Gastroesophageal sphincter (tissue), 4 donors: ENCODE data around the gene RCVRN. TPM values are rescaled to one million over a fixed set of nuclear protein-coding genes. Genes with fewer than 3 reads are reported as not detected.

ENCODE experiments used
- ATAC-seq: fragments of 150-250 bp; one replicate; pipeline ENCODE4 v1.9.1; 2016; ENCODE audit warnings: mild to moderate bottlenecking, moderate library complexity
- H3K27ac ChIP-seq, 4 donors: fragments of 200-600 bp; sonication (generic) in 3 of 4; 1 replicate in 3 of 4; 2 replicates in 1 of 4; pipeline ENCODE4 v1.5.1; 2016 to 2019
- H3K27me3 ChIP-seq: fragments of 200-600 bp; sonication (generic); one replicate; pipeline ENCODE4 v1.5.1; 2019
- H3K36me3 ChIP-seq, 2 donors: fragments of 200-600 bp; sonication (generic); one replicate each; pipeline ENCODE4 v1.5.1; 2019; ENCODE audit warnings: control low read depth in 1 of 2
- H3K4me1 ChIP-seq, 3 donors: fragments of 200-600 bp; sonication (generic); 1 replicate in 2 of 3; 2 replicates in 1 of 3; pipeline ENCODE4 v1.5.1; 2016 to 2019; ENCODE audit warnings: control low read depth in 2 of 3
- H3K4me3 ChIP-seq, 2 donors: fragments of 200-600 bp; sonication (generic); one replicate each; pipeline ENCODE4 v1.5.1; 2019; ENCODE audit warnings: mild to moderate bottlenecking in 1 of 2, moderate library complexity in 1 of 2
- H3K9me3 ChIP-seq, 3 donors: fragments of 200-600 bp; sonication (generic); one replicate each; pipeline ENCODE4 v1.5.1; 2017 to 2019; ENCODE audit warnings: control low read depth in 2 of 3
- CTCF ChIP-seq, 4 experiments: fragments of 200-600 bp in 2 of 4; fragments of 450-650 bp in 2 of 4; sonication (generic) in 1 of 4; IDR thresholded peaks; one replicate each; pipeline ENCODE4 v1.5.1; 2017 to 2019; ENCODE audit warnings: antibody characterized with exemption in 4 of 4, mild to moderate bottlenecking in 2 of 4, moderate library complexity in 2 of 4
- EP300 ChIP-seq: sonication (generic); formaldehyde crosslinking; IDR thresholded peaks from one replicate; pipeline ENCODE4 v1.6.1; 2017; ENCODE audit warnings: antibody characterized with exemption, mild to moderate bottlenecking
- POLR2A ChIP-seq, 2 donors: fragments of 450-650 bp; IDR thresholded peaks; one replicate each; pipeline ENCODE4 v1.6.1; 2017; ENCODE audit warnings: antibody characterized with exemption in 2 of 2, mild to moderate bottlenecking in 2 of 2, moderate library complexity in 1 of 2
- POLR2AphosphoS5 ChIP-seq: sonication (generic); formaldehyde crosslinking; IDR thresholded peaks from one replicate; pipeline ENCODE4 v1.6.1; 2017; ENCODE audit warnings: antibody characterized with exemption
- WGBS, 2 donors: methylation state at CpG; one replicate each; pipeline ENCODE4 v1.1.5; 2018; ENCODE audit warnings: low coverage in 1 of 2; 5-methylcytosine and 5-hydroxymethylcytosine counted together
- total RNA-seq, 4 donors: library from RNA; depleted of rRNA; stranded (reverse); fragments of >200 nt; gene quantifications; one replicate each; pipeline ENCODE4 v1.1.0, GENCODE V29; 2016

RCVRN gene
- total RNA-seq, 4 donors from 2014 or later: 0.27 to 0.81 (median 0.32) TPM; not detected in 1

- 85% methylated on average over 3 of the region's 3 CpGs; no CpG with 5 or more reads in 1 of the 2 donors for whole genome bisulfite sequencing, 2 donors
- Histone ChIP-seq H3K4me3 (no peak overlapping the region), H3K4me1 (peaks cover 5 to 28% (median 7%) of the 10 kb centered on the region in 3 donors), H3K27ac (no peak overlapping the region), H3K36me3 (no peaks in the 10 kb centered on the region), H3K9me3 (peaks cover 0 to 14% (median 0%) of the 10 kb centered on the region in 3 donors), H3K27me3 (no peaks in the 10 kb centered on the region)
- TF ChIP-seq POLR2A (IDR thresholded peaks at IDR 0.05): no peak
- TF ChIP-seq POLR2AphosphoS5: no peak
- no peak for TF ChIP-seq CTCF (IDR thresholded peaks at IDR 0.05)
- no peak for TF ChIP-seq EP300
- ATAC-seq: no peak
Measured at GRCh38 chr17:9878356-9878755, 26.7 kb downstream of the RCVRN start.

- H3K36me3 ChIP-seq: no peaks in the 10 kb centered on the region
- TF ChIP-seq POLR2AphosphoS5: peak; percentile 71
- TF ChIP-seq CTCF (IDR thresholded peaks at IDR 0.05): no peak
- no peak overlapping the region for H3K4me3 ChIP-seq
- H3K27me3 ChIP-seq: no peaks in the 10 kb centered on the region
- 0 to 10% methylated on average over 2 of the region's 3 CpGs for WGBS, 2 donors
- H3K4me1 ChIP-seq: peaks cover 5 to 34% (median 7%) of the 10 kb centered on the region in 3 donors
- ATAC-seq: peak; percentile 78
- H3K27ac ChIP-seq: peak overlapping the region in 3 of 4 donors; percentile 61 to 69 (median 65)
- H3K9me3 ChIP-seq: no peaks in the 10 kb centered on the region
Measured at GRCh38 chr17:9875441-9875840, 29.6 kb downstream of the RCVRN start.

- TF ChIP-seq EP300: no peak
- no peak for TF ChIP-seq POLR2AphosphoS5
- no peak for TF ChIP-seq POLR2A (IDR thresholded peaks at IDR 0.05)
- no peak for TF ChIP-seq CTCF (IDR thresholded peaks at IDR 0.05)
- H3K9me3 ChIP-seq: no peaks in the 10 kb centered on the region
- peaks cover 5 to 34% (median 7%) of the 10 kb centered on the region in 3 donors for H3K4me1 ChIP-seq
- H3K4me3 ChIP-seq: no peak overlapping the region
- H3K27me3 ChIP-seq: no peaks in the 10 kb centered on the region
- no peaks in the 10 kb centered on the region for H3K36me3 ChIP-seq
- WGBS, 2 donors: 81% methylated on average over 3 of the region's 3 CpGs; no CpG with 5 or more reads in 1 of the 2 donors
- H3K27ac ChIP-seq: peak overlapping the region in 3 of 4 donors; percentile 61 to 69 (median 65)
- ATAC-seq: no peak
Measured at GRCh38 chr17:9874722-9875121, 30.3 kb downstream of the RCVRN start.

GRCh38 chr17:9872852-9873251, 32.2 kb downstream of the RCVRN start:
- ATAC-seq: peak; percentile 41
- WGBS, 2 donors: 40 to 47% methylated on average over 2 to 3 of the region's 6 CpGs

More at GRCh38 chr17:9872852-9873251, 32.2 kb downstream of the RCVRN start:
- H3K27me3 ChIP-seq: no peaks in the 10 kb centered on the region
- no peak overlapping the region for H3K4me3 ChIP-seq
- peaks cover 5 to 34% (median 7%) of the 10 kb centered on the region in 3 donors for H3K4me1 ChIP-seq
- peak overlapping the region in 2 of 4 donors; percentile 17 to 51 for H3K27ac ChIP-seq
- TF ChIP-seq EP300: no peak
- TF ChIP-seq CTCF (IDR thresholded peaks at IDR 0.05): no peak
- no peak for TF ChIP-seq POLR2A (IDR thresholded peaks at IDR 0.05)
- no peak for TF ChIP-seq POLR2AphosphoS5
- H3K9me3 ChIP-seq: no peaks in the 10 kb centered on the region
- no peaks in the 10 kb centered on the region for H3K36me3 ChIP-seq
